Mesothelial cell of epicardium (in vitro differentiated cells): ENCODE measurements around the gene DCXR. TPM values are rescaled to one million over a fixed set of nuclear protein-coding genes. Genes with fewer than 3 reads are reported as not detected.
A peak's percentile ranks its signal among the peaks of the same experiment; 100 is the strongest.

Source experiments
- DNase-seq, 2 experiments: peaks; one replicate each; pipeline ENCODE4 v3.0.0; 2021; ENCODE audit warnings: low spot score in 2 of 2; ENCODE audit not compliant: unreplicated experiment in 2 of 2
- H3K27ac Mint-ChIP-seq: 2 replicates; pipeline ENCODE4 v1.8.0; 2021; ENCODE audit warnings: mixed read lengths
- H3K27me3 Mint-ChIP-seq: 2 replicates; pipeline ENCODE4 v1.8.0; 2021; ENCODE audit warnings: low read depth, mixed read lengths
- H3K36me3 Mint-ChIP-seq: 2 replicates; pipeline ENCODE4 v1.8.0; 2021; ENCODE audit warnings: mixed read lengths
- H3K4me1 Mint-ChIP-seq: 2 replicates; pipeline ENCODE4 v1.8.0; 2021; ENCODE audit warnings: mixed read lengths
- H3K4me3 Mint-ChIP-seq: 2 replicates; pipeline ENCODE4 v1.8.0; 2021; ENCODE audit warnings: mild to moderate bottlenecking, moderate library complexity, mixed read lengths
- H3K9me3 Mint-ChIP-seq: 2 replicates; pipeline ENCODE4 v1.8.0; 2021; ENCODE audit warnings: mixed read lengths
- total RNA-seq: library from RNA; stranded (reverse); gene quantifications from 3 replicates; pipeline ENCODE4 v1.2.1, GENCODE V29; 2021
- TF ChIP-seq, protein P1 (sequence below): fragments of 200-600 bp; sonication (generic); IDR thresholded peaks from one replicate; pipeline ENCODE4 v1.5.0; 2021; ENCODE audit warnings: antibody characterized with exemption; ENCODE audit not compliant: unreplicated experiment

DCXR gene
- total RNA-seq, 1 donor from 2014 or later = 77.6 TPM

DNA sequence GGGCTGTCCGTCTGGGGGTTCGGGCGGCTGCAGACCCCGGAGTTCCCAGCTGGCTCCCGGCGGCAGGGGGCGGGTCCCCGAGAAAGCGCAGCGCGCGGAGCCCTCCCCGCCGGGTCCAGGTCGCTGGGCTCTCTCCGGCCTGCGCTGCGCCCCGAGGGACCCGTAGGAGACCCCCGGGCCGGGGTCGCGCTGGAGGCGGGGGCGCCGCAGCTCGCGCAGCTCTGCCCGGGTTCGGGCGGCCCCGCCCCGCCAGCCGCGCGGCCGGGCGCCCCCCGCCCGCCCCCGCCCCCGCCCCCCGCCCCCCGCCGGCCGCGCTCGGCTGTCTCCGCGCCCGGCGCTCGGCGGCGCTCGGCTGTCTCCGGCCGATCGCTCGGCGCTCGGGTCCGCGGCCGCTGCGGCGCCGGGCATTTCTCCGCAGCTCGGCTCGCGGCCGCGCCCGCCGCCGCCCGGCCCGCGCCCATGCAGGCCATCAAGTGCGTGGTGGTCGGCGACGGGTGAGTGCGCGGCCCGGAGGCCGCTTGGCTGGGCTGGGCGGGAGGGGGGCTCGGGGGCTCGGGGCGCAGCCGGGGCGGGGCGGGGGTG, 6.1 kb downstream of the DCXR start, which contains the start of gene RAC3:
RAC3 (plus strand) TSS at position 376 of the 582 bp plus-strand sequence; CDS start at position 460, 84 bp downstream.
- TF ChIP-seq, protein P1, sequence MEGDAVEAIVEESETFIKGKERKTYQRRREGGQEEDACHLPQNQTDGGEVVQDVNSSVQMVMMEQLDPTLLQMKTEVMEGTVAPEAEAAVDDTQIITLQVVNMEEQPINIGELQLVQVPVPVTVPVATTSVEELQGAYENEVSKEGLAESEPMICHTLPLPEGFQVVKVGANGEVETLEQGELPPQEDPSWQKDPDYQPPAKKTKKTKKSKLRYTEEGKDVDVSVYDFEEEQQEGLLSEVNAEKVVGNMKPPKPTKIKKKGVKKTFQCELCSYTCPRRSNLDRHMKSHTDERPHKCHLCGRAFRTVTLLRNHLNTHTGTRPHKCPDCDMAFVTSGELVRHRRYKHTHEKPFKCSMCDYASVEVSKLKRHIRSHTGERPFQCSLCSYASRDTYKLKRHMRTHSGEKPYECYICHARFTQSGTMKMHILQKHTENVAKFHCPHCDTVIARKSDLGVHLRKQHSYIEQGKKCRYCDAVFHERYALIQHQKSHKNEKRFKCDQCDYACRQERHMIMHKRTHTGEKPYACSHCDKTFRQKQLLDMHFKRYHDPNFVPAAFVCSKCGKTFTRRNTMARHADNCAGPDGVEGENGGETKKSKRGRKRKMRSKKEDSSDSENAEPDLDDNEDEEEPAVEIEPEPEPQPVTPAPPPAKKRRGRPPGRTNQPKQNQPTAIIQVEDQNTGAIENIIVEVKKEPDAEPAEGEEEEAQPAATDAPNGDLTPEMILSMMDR = no peak
- peaks cover 14% of the 10 kb centered on the region for H3K4me1 Mint-ChIP-seq
- peak within 1 kb of the TSS; percentile 76 for H3K27ac Mint-ChIP-seq
- H3K9me3 Mint-ChIP-seq = no peaks in the 10 kb centered on the region
- peaks cover 8% of the 10 kb centered on the region for H3K36me3 Mint-ChIP-seq
- DNase-seq = no peak
- no peaks in the 10 kb centered on the region for H3K27me3 Mint-ChIP-seq
- H3K4me3 Mint-ChIP-seq = peak within 1 kb of the TSS; percentile 80

DNA sequence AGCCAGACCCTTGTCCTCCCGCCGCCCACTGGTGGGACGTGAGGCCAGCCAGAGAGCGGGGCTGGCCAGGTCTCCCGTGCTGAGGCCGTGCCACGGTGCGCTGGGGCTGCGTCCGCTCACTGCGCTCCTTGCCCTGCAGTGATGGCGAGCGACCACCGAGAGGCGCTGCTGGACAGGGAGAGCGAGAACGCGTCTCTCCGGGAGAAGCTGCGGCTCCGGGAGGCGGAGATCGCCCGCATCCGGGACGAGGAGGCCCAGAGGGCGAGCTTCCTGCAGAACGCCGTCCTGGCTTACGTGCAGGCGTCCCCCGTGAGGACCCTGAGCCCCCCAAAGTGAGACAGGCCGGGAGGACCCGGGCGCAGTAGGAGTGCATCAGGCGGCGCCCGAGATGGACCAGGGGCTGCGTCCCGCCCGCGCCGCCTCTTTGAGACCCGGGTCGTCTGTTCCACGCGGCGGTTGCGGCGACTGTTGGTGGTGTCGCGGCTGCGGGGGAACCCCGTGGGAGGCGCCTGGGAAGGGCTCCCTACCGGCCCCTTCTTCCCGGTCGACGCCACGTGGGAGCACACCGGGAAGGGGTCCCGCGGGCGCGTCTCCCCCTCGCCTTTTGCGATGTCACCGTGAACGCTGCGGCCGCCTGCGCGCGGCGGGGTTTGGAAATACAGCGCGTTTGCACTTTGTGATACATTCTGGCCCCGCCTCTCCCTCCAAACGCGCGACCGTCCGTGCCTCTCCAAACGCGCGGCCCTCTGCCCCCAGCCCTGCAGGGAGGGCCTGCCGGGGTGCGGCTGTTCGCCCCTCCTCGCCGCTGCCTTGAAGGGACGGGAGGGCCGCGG, 6.8 kb downstream of the DCXR start:
- Mint-ChIP-seq H3K4me3 (peak overlapping the region; percentile 80), H3K36me3 (peaks cover 8% of the 10 kb centered on the region), H3K27ac (peak overlapping the region; percentile 76), H3K9me3 (no peaks in the 10 kb centered on the region), H3K27me3 (no peaks in the 10 kb centered on the region), H3K4me1 (peaks cover 13% of the 10 kb centered on the region)
- DNase-seq = peak; percentile 83 to 93
- TF ChIP-seq, protein P1 = peak; percentile 89

DNA sequence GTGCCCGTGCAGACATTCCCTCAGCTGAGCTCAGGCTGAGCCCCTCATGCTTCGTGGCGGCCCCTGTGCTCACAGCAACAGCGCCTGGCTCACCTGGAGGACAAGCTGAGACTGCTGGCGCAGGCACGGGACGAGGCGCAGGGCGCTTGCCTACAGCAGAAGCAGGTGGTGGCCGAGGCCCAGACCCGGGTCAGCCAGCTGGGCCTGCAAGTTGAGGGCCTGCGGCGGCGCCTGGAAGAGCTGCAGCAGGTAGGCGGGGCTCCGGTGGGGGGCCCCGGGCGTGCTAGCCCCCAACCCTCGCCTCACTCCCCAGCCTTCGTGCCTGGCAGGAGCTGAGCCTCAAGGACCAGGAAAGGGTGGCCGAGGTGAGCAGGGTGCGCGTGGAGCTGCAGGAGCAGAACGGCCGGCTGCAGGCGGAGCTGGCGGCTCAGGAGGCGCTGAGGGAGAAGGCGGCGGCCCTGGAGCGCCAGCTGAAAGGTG, 7.5 kb downstream of the DCXR start:
- TF ChIP-seq, protein P1 = no peak
- Mint-ChIP-seq H3K27me3 (no peaks in the 10 kb centered on the region), H3K27ac (no peak overlapping the region), H3K36me3 (peaks cover 5% of the 10 kb centered on the region), H3K4me1 (peaks cover 8% of the 10 kb centered on the region), H3K9me3 (no peaks in the 10 kb centered on the region), H3K4me3 (peak overlapping the region; percentile 55)
- no peak for DNase-seq

DNA sequence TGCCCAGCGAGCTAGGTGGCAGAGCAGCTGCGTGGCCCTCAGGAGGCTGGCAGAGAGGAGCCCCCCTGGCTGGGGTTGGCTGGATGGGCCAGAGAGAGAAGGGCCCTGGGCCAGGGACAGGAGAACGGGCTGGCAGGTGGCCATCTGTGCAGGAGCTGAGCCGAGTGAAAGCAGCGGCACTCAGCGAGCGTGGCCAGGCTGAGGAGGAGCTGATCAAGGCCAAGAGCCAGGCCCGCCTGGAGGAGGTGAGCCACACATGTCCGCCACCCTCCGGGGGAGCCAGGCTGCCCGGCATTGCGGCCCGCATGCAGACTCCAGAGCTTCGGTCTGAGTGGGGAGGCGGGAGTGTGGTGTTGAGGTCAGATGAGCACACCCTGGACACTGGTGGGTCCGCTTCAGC, 8.1 kb downstream of the DCXR start:
- no peaks in the 10 kb centered on the region for H3K27me3 Mint-ChIP-seq
- H3K4me3 Mint-ChIP-seq = peak overlapping the region; percentile 55
- TF ChIP-seq, protein P1 = no peak
- H3K9me3 Mint-ChIP-seq = no peaks in the 10 kb centered on the region
- H3K36me3 Mint-ChIP-seq = peaks cover 3% of the 10 kb centered on the region
- no peak overlapping the region for H3K27ac Mint-ChIP-seq
- peaks cover 9% of the 10 kb centered on the region for H3K4me1 Mint-ChIP-seq
- no peak for DNase-seq

DNA sequence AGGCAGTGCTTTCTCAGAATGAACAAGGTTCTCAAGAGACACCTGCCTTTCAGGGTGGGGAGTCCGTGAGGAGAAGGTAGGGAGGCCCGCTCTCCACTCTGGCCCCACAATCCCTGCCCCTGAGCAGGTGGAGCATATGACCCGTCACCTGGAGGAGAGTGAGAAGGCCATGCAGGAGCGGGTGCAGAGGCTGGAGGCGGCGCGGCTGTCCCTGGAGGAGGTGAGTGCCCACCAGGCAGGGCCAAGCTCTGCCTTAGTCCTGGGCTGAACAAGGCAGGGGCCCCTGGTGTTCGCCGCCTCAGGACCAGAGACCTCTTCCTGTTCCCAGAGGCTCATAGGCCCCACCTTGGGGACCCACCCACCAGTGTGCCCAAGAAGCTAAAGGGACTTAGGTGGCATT, 8.5 kb downstream of the DCXR start:
- Mint-ChIP-seq H3K9me3 (no peaks in the 10 kb centered on the region), H3K4me1 (peaks cover 13% of the 10 kb centered on the region), H3K27me3 (no peaks in the 10 kb centered on the region), H3K27ac (no peak overlapping the region), H3K36me3 (peaks cover 3% of the 10 kb centered on the region), H3K4me3 (peak overlapping the region; percentile 8)
- DNase-seq = no peak
- TF ChIP-seq, protein P1 = no peak
